ENCODE measurements around the gene MT2A.

- TF ChIP-seq POLR2AphosphoS5 (IDR thresholded peaks at IDR 0.05; ENCODE audit: low read depth, low read length) (no peak), TAF1 (IDR thresholded peaks at IDR 0.05; ENCODE audit: borderline replicate concordance, insufficient read depth, low read length) (no peak), REST (IDR thresholded peaks at IDR 0.05; ENCODE audit: insufficient read depth in 1 of 2, low read depth in 2 of 2, low read length in 2 of 2) (no peak), FOXP2 (optimal IDR thresholded peaks at IDR 0.05; ENCODE audit: borderline replicate concordance, extremely low read depth, extremely low read length, insufficient read depth) (no peak)
Observed at GRCh38 chr16:56634715-56635440, 26.5 kb downstream of the MT2A start.

All from PFSK-1 (cell line).